Measurements from ENCODE around the gene ELOVL5.

DNA sequence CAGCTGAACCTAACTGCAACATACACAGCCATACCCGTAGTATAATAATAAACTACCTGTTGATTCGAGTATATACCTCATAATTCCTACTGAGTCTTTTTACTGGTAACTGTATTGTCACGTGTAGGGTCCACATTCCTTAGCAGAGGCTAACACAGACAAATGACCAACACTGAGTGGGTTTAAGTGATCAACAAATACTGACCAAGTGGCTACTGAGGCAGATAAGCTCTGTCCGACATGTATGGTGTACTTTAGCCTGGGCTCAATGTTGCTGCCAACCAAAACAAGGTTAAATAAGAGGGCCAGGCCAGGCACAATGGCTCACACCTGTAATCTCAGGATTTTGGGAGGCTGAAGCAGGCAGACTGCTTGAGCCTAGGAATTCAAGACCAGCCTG lies 12.7 kb downstream of the ELOVL5 start:
- TF ChIP-seq EZH2 (IDR thresholded peaks at IDR 0.05) (no peak), POLR2AphosphoS5 (IDR thresholded peaks at IDR 0.05; ENCODE audit: borderline replicate concordance, low read depth, low read length) (no peak), FOXP2 (optimal IDR thresholded peaks at IDR 0.05; ENCODE audit: control extremely low read depth, extremely low read length, insufficient read depth) (no peak)
